ENCODE measurements around the gene ATP4A. TPM values are rescaled to one million over a fixed set of nuclear protein-coding genes. Genes with fewer than 3 reads are reported as not detected.

ATP4A gene
- total RNA-seq, 1 donor from 2014 or later, result not detected

- Mint-ChIP-seq H3K4me3 (ENCODE audit: unreplicated experiment) (no peak overlapping the region), H3K9me3 (ENCODE audit: unreplicated experiment) (no peaks in the 10 kb centered on the region), H3K27ac (ENCODE audit: unreplicated experiment) (no peak overlapping the region), H3K36me3 (ENCODE audit: low read depth, unreplicated experiment) (no peaks in the 10 kb centered on the region), H3K4me1 (ENCODE audit: low read depth, unreplicated experiment) (no peaks in the 10 kb centered on the region), H3K27me3 (ENCODE audit: low read depth, unreplicated experiment) (peaks cover 74% of the 10 kb centered on the region)
- Histone ChIP-seq H4K20me1 (ENCODE audit: insufficient read depth, low read length) (no peaks in the 10 kb centered on the region), H3K4me2 (ENCODE audit: low read length) (peak overlapping the region; percentile 86), H3K36me3 (ENCODE audit: insufficient read depth, low read length) (no peaks in the 10 kb centered on the region), H3K9ac (ENCODE audit: low read length) (no peak overlapping the region), H3K27ac (ENCODE audit: low read depth, low read length) (no peak overlapping the region), H3K4me1 (ENCODE audit: insufficient read depth, low read length) (peaks cover 2% of the 10 kb centered on the region), H3K79me2 (ENCODE audit: insufficient read depth, low read length) (no peaks in the 10 kb centered on the region), H3K9me3 (ENCODE audit: insufficient read depth, low read depth, low read length) (no peaks in the 10 kb centered on the region), H3K4me3 (ENCODE audit: insufficient read depth, low read depth, low read length) (no peak overlapping the region), H2AFZ (ENCODE audit: low read depth, low read length) (peak overlapping the region; percentile 41), H3K27me3 (ENCODE audit: insufficient read depth, low read length) (peaks cover 12% of the 10 kb centered on the region)
- no peak for TF ChIP-seq EZH2 (IDR thresholded peaks at IDR 0.05; ENCODE audit: insufficient read depth, low read length)
- no peak for TF ChIP-seq CTCF (IDR thresholded peaks at IDR 0.05; ENCODE audit: insufficient read depth, low read depth, low read length)
- no peak for FAIRE-seq
- no peak for DNase-seq (ENCODE audit: low read depth)
These were observed 4.8 kb downstream of the ATP4A start for GRCh38 chr19:35558400-35559280.

GRCh38 chr19:35557539-35558399 lies 5.7 kb downstream of the ATP4A start:
- no peaks in the 10 kb centered on the region for H4K20me1 ChIP-seq (ENCODE audit: insufficient read depth, low read length)
- peak overlapping the region; percentile 83 for H3K4me3 Mint-ChIP-seq (ENCODE audit: unreplicated experiment)
- peaks cover 12% of the 10 kb centered on the region for H3K27me3 ChIP-seq (ENCODE audit: insufficient read depth, low read length)
- H3K79me2 ChIP-seq (ENCODE audit: insufficient read depth, low read length), result no peaks in the 10 kb centered on the region
- no peaks in the 10 kb centered on the region for H3K36me3 ChIP-seq (ENCODE audit: insufficient read depth, low read length)
- no peak for FAIRE-seq
- no peaks in the 10 kb centered on the region for H3K4me1 Mint-ChIP-seq (ENCODE audit: low read depth, unreplicated experiment)
- H3K27me3 Mint-ChIP-seq (ENCODE audit: low read depth, unreplicated experiment), result peaks cover 76% of the 10 kb centered on the region
- H2AFZ ChIP-seq (ENCODE audit: low read depth, low read length), result peak overlapping the region; percentile 77
- H3K27ac Mint-ChIP-seq (ENCODE audit: unreplicated experiment), result no peak overlapping the region
- H3K27ac ChIP-seq (ENCODE audit: low read depth, low read length), result no peak overlapping the region
- no peaks in the 10 kb centered on the region for H3K9me3 ChIP-seq (ENCODE audit: insufficient read depth, low read depth, low read length)
- no peaks in the 10 kb centered on the region for H3K9me3 Mint-ChIP-seq (ENCODE audit: unreplicated experiment)
- TF ChIP-seq CTCF (IDR thresholded peaks at IDR 0.05; ENCODE audit: insufficient read depth, low read depth, low read length) (no peak), EZH2 (IDR thresholded peaks at IDR 0.05; ENCODE audit: insufficient read depth, low read length) (no peak)
- DNase-seq (ENCODE audit: low read depth), result peak; percentile 25
- peak overlapping the region; percentile 86 for H3K4me2 ChIP-seq (ENCODE audit: low read length)
- no peak overlapping the region for H3K9ac ChIP-seq (ENCODE audit: low read length)
- peaks cover 2% of the 10 kb centered on the region for H3K4me1 ChIP-seq (ENCODE audit: insufficient read depth, low read length)
- H3K4me3 ChIP-seq (ENCODE audit: insufficient read depth, low read depth, low read length), result peak overlapping the region; percentile 37
- no peaks in the 10 kb centered on the region for H3K36me3 Mint-ChIP-seq (ENCODE audit: low read depth, unreplicated experiment)
